H7 (cell line): ENCODE data around the gene WWOX. TPM values are rescaled to one million over a fixed set of nuclear protein-coding genes. Genes with fewer than 3 reads are reported as not detected.
A peak's percentile ranks its signal among the peaks of the same experiment; 100 is the strongest.

Experiments used
- DNase-seq: peaks from one replicate; pipeline ENCODE4 v3.0.0; 2012
- H3K27me3 ChIP-seq: 2 replicates; pipeline ENCODE4 v1.6.0; 2011; ENCODE audit warnings: mild to moderate bottlenecking, low read length; ENCODE audit not compliant: control insufficient read depth, insufficient read depth
- H3K36me3 ChIP-seq: replicated peaks from 2 replicates; pipeline ENCODE4 v1.5.1; 2011; ENCODE audit warnings: low read length; ENCODE audit not compliant: control insufficient read depth, insufficient read depth
- H3K4me3 ChIP-seq: 2 replicates; pipeline ENCODE4 v1.5.1; 2011; ENCODE audit warnings: low read depth, mild to moderate bottlenecking, control low read depth, low read length, moderate library complexity; ENCODE audit not compliant: insufficient read depth
- total RNA-seq: library from RNA; depleted of rRNA; stranded (reverse); fragments of >200 nt; shearing (Covaris generic); gene quantifications from 2 replicates; pipeline ENCODE4 v1.2.3, GENCODE V29; 2014

WWOX gene
- total RNA-seq, 1 experiment from 2014 or later, result 29.2 TPM

DNA sequence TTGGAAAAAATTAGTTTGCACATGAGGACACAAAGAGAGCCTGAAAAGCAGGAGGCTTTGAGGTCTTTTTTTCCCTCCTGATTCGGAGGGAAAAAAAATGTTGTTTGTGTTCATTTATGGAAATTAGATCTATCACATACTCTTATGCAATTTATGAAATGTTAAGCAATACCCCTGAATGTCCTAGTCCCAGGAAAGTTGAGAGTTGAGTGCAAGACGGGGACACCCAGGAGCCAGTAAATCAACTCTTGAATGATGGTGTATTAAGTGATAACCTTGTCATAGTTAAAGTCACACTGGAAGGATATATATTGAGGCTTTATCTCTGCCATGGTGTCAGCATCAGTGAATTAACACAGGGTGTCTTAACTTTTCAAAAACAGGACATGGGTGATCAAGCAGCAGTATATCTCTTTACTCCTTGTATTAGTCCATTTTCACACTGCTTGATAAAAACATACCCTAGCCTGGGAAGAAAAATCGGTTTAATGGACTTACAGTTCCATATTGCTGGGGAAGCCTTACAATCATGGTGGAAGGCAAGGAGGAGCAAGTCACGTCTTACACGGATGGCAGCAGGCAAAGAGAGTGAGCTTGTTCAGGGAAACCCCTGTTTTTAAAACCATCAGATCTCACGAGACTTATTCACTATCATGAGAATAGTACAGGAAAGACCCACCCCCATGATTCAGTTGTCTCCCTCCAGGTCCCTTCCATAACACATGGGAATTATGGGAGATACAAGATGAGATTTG lies 1032.0 kb downstream of the WWOX start:
- DNase-seq, result no peak
- no peaks in the 10 kb centered on the region for H3K27me3 ChIP-seq
- H3K36me3 ChIP-seq, result no peaks in the 10 kb centered on the region
- no peak overlapping the region for H3K4me3 ChIP-seq

DNA sequence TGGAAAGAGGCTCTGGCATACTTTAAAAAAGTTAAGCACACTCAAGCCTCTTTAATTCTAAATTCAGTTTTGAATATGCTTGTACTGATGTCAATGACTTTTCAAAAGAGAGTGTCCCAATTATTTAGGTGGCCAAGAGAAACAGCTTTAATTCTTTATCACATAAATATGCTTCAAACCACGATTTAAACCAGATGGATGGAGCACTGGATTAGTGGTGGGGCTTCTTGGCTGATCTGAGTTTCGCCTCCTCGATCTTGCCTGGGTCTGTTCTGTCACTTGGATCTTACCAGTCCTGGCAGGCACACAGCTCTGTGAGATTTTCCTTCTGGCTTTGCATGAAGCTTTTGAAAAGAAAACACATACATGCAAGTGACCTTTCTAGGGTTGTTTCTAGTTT lies 1033.2 kb downstream of the WWOX start:
- Histone ChIP-seq H3K27me3 (no peaks in the 10 kb centered on the region), H3K4me3 (no peak overlapping the region), H3K36me3 (no peaks in the 10 kb centered on the region)
- no peak for DNase-seq

DNA sequence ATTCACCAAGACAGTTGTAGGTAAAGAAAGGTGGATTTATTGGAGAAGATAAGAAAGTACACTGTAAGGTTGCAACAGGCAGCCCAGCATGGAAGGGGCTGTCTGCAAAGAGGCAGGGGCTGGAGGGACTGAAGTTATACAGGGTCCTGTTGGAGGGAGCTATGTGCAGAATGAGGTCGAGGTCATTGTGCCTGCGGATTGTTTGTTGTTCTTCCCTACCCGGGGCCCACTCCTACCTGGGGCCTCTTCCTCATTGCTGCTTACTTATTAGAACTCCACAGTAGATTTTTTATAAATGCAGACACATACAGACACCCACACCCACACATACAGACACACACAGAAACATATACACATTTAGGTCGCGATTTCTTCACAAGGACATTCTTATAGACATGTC lies 1034.8 kb downstream of the WWOX start:
- Histone ChIP-seq H3K36me3 (no peaks in the 10 kb centered on the region), H3K27me3 (no peaks in the 10 kb centered on the region), H3K4me3 (no peak overlapping the region)
- no peak for DNase-seq

DNA sequence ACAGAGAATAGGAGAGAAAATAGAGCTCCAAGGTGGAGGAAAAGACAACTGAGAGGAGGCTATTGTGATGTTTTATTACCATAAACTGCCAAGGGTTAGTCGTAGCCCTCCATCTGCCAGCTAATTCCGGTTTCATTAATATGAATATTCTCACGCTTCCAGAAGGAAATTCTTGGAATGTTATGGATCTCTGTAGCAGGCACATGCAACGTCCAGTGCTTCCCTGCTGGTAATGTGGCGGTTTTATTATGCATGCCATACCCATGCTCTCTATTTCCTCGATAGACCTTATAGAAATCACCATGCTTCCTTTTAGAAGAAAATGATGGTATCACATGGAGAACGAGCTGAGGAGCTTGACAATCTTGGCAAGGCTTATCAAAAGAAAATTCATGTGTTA lies 1037.5 kb downstream of the WWOX start:
- Histone ChIP-seq H3K36me3 (no peaks in the 10 kb centered on the region), H3K4me3 (no peak overlapping the region), H3K27me3 (no peaks in the 10 kb centered on the region)
- DNase-seq, result no peak

DNA sequence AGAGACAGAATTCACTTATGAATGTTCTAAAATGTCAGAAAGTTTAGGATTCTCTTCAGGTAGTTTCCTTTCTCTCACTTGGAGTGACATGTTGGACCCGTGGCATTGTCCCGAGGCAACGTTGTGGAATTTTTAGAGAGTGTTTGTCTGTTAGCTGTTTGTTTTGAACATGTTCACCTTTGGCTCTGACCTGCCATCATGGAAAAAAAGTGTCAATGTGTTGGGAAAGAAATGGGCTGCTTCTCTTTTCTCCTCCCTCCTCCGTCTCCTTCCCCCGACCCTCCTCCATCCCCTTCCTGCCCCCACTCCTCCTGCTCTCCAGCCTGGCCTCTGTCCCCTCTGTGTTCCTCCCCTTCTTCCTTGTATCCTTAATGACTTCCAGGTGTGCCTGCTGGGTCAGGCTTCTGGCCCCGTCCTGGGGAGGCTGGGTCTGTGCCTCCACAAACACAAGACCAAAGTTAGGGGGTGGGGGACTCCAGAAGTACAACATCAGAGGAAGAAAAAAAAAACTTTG lies 1038.0 kb downstream of the WWOX start:
- DNase-seq, result no peak
- Histone ChIP-seq H3K4me3 (no peak overlapping the region), H3K27me3 (no peaks in the 10 kb centered on the region), H3K36me3 (no peaks in the 10 kb centered on the region)

DNA sequence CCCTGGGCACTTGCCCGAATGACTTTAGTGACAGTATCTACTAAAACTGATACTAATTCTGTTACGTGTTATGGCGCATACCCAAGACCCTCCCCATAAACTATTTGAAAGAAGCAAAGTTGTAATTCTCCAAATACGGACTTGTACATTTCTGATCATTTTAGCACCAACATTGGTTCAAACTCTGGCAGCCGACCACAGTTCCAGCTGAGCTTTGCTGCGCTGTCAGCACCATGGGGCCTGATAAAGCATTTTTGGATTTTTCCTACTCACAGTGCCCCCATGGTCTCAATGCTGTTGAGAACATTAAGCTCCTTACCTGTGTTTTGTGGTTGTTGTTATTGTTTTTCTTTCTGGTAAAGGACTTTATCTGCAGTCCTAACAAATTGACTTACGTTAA lies 1040.3 kb downstream of the WWOX start:
- Histone ChIP-seq H3K4me3 (no peak overlapping the region), H3K27me3 (no peaks in the 10 kb centered on the region), H3K36me3 (no peaks in the 10 kb centered on the region)
- no peak for DNase-seq

DNA sequence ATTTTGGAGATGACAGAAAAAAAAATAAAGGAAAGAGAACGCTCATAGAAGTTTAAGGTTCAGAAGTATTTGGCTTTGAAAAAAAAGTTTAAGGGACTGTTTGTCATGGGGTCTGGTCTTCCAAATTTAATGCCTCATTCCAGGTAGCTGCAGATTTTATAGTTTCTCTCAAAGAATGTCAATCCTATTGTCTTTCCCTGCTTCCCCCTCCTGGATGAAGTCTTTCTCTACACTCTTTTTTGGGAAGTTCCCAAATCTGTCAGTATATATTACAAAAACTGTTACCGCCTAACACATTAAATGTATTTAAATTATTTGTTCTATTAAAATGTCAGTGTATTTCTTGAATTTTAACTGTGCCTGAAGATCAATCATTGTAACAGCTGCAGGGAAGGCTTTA lies 1043.6 kb downstream of the WWOX start:
- no peaks in the 10 kb centered on the region for H3K36me3 ChIP-seq
- peak; percentile 16 for DNase-seq
- no peak overlapping the region for H3K4me3 ChIP-seq
- no peaks in the 10 kb centered on the region for H3K27me3 ChIP-seq

DNA sequence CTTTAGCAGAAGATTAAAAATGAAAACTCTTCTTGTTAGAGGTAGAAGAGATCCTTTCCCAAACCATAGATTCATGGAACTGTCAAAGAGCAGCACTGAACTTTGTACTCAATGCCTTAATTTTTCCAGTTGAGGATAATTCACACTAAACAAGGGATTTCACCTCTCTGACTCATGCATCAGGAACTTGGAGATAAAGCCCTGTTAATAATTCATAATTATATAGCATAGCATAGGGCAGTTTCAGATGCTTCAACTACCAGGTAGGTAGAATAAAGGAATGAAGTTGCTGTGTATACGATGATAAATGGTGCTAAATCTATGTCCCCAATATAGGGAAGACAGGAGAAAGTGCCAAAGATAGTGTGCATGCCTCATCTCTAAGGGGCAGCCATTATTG lies 1050.7 kb downstream of the WWOX start:
- no peaks in the 10 kb centered on the region for H3K27me3 ChIP-seq
- no peak overlapping the region for H3K4me3 ChIP-seq
- DNase-seq, result no peak
- no peaks in the 10 kb centered on the region for H3K36me3 ChIP-seq

DNA sequence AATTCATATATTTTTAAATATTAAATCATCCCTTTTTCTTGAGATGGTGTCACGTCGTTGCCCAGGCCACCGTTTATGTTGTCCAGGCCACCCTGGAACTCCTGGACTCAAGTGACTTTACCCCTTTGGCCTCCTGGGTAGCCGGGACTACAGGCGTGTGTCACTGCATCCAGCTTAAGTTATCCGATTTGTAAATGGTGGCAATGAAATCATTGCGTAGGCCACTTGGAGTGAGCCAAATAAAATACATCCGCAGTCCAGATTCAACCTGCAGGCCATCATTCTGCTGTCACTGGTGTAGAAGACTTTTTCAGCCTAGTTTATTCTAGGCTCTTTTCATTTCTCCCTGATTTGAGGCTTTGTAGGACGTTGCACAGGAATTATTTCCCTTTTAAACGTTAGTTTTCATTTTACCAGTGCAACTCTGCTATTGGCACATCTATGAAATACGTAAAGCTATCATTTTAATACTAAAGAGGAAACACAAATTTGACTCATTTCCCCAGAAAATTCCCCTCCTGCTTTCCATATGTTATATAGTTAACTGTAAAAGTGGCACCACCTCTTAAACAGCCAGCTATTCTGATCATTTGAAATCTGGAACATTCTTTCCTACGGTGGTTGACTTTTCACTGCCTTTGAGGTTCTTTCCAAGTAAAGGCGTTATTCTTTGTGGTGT lies 1051.3 kb downstream of the WWOX start:
- no peak for DNase-seq
- H3K4me3 ChIP-seq, result no peak overlapping the region
- no peaks in the 10 kb centered on the region for H3K36me3 ChIP-seq
- no peaks in the 10 kb centered on the region for H3K27me3 ChIP-seq

DNA sequence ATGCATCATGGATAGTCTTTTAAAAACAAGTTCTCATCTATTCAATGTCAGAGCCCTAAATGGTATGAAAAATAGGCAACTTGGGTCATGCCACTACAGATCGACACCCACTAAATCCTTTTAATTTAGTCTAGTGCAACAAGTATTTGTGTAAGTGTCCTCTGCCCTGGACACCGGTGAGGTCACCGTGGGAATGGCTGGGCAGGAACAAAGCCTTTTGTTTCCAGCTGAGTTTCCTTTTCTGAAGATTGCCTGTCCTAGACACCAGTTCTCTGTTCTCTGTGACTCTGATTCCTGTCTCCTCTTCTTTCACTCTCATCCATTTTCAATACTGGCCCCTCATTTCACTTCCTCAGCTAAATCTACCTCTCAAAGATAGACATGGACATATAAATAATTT lies 1054.6 kb downstream of the WWOX start:
- Histone ChIP-seq H3K36me3 (no peaks in the 10 kb centered on the region), H3K27me3 (no peaks in the 10 kb centered on the region)
- no peak for DNase-seq

DNA sequence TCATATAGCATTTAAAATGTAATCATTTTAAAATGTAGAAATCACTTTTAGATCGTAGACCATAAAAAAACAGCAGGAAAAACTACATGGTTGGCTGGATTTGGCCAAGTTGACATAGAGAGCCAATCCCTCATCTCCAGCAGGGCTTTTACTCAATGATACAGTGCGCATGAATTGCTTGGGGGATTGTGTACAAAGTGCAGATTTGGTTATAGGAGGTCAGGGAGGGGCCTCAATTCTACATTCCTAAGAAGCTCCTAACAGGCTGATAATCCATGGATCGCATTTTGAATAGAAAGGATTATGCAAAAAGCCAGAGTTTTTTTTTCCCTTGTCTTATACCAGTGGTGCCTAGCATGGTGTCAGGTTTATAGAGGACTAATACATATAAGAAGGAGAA lies 1056.0 kb downstream of the WWOX start:
- DNase-seq, result no peak
- Histone ChIP-seq H3K4me3 (no peak overlapping the region), H3K27me3 (no peaks in the 10 kb centered on the region), H3K36me3 (no peaks in the 10 kb centered on the region)

More for the DNA sequence above, 1054.6 kb downstream of the WWOX start:
- no peak overlapping the region for H3K4me3 ChIP-seq

DNA sequence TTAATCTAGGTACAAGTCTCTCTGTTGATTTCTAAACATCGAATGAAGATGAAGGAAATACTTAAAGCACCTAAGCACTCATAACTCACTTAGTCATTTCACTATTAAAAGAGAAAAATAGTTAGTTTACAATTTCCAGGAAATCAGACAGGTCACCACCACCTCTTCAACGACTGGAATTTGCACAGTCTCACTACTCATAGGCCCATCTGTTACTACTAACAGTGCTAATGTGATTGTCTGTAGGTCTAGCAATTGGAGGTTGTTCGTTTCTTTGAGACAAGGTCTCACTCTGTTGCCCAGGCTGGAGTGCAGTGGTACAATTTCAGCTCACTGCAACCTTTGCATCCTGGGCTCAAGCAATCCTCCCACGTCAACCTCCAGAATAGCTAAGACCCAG lies 1056.5 kb downstream of the WWOX start:
- H3K27me3 ChIP-seq, result no peaks in the 10 kb centered on the region
- no peak overlapping the region for H3K4me3 ChIP-seq
- H3K36me3 ChIP-seq, result no peaks in the 10 kb centered on the region
- DNase-seq, result no peak

DNA sequence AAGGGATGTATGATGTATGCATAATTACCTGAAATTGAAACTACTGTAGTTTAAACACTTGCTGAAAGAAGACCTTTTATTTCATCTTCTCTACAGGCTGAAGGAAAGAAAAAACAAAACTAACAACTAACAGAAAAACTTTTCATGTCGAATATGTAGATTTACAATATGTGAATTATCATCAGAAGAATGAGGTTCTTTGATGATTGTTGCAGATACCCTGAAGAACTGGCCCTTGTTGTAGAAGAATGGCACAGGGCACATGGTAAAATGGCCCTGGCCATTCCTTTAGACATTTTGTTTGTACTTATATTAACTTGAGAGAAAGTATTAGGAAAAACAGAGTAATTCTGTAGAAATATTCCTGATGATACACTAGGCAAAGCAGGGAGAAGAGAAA lies 1057.3 kb downstream of the WWOX start:
- H3K27me3 ChIP-seq, result no peaks in the 10 kb centered on the region
- H3K4me3 ChIP-seq, result no peak overlapping the region
- no peaks in the 10 kb centered on the region for H3K36me3 ChIP-seq
- no peak for DNase-seq

DNA sequence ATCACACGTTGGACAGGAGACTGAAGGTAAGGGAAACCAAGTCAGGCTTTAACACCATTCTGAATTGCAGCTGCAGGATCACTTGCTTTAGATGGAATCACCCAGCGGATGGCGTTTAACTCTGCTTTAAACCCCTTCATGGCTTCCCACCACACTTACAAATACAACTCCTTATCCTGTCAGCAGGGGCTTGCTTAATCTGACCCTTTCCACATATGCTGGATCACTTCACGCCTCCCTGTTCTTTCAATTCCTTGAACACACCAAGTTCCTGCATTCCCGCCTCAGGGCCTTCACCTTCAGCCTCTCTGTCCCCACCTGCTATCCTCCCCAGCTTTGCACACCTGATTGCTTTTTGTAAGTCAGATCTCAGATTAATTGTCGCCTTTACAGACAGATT lies 1058.9 kb downstream of the WWOX start:
- H3K36me3 ChIP-seq, result no peaks in the 10 kb centered on the region
- H3K4me3 ChIP-seq, result no peak overlapping the region
- DNase-seq, result peak; percentile 14
- H3K27me3 ChIP-seq, result no peaks in the 10 kb centered on the region

DNA sequence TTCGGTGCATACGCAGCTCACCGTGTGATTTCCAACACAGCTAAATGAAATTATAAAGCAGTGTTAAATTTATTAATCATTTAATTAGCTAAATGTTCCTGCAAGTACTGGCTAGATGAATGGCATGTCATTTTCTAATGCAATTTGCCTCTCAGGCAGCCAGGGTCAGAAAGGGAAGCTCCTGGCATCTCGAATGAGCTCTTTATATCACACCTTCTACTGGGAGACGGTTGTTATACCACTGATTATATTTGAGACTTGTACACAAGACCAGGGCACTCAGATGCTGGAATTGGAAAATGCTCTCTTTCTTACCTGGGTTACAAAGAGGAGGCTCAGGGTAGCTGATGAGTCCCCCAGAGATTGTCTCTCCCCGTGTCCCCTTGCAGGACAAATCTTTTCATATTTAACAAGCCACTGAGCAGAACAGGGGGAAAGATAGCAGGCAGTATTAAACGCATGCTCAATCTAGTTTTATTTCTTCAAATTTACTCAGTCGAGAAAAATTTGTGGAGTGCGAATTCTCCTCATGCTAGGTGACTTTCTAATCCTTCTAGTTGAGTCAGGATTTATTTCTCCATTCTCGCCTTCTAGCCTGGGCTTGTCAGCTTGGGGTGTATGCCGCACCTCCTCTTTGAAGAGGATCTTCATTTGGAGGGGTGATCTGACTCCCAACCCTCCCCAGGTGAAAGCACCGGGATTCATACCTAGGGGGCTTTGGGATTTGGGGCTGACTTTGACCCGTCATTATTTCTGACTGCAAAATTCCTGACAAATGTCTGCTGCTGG lies 1060.0 kb downstream of the WWOX start:
- Histone ChIP-seq H3K4me3 (no peak overlapping the region), H3K36me3 (no peaks in the 10 kb centered on the region), H3K27me3 (no peaks in the 10 kb centered on the region)
- no peak for DNase-seq
